ENCODE results near the gene CARM1. TPM values are rescaled to one million over a fixed set of nuclear protein-coding genes. Genes with fewer than 3 reads are reported as not detected.

Gene CARM1
- total and polyA plus RNA-seq, 2 donors (not counting 3 experiments of a cell fraction or from before 2014, with no cell fraction given) = 65.6 to 70.8 TPM

- ChIA-PET POLR2A (interaction anchor here (0.6 to 0.7 kb wide), 2 partner anchors 21 to 28 kb away, joined by 3 read pairs; no protein-coding TSS in a partner anchor), CTCF (interaction anchor here (0.6 to 4.7 kb wide), 3 partner anchors 10 to 26 kb away, joined by 3 to 35 read pairs (median 5); no protein-coding TSS in a partner anchor)
- no peaks in the 10 kb centered on the region for H3K36me3 ChIP-seq (ENCODE audit: control insufficient read depth in 2 of 2, extremely low read depth in 1 of 2, insufficient read depth in 2 of 2, low read length in 2 of 2)
- BruUV-seq (replicated peaks) = no TSS peak
- no peak for DNase-seq (ENCODE audit: low read depth, low spot score)
- no peaks in the 10 kb centered on the region for H3K27me3 ChIP-seq (ENCODE audit: control insufficient read depth in 2 of 2, insufficient read depth in 2 of 2, low read length in 2 of 2)
- no peak overlapping the region for H3K27ac ChIP-seq (ENCODE audit: insufficient read depth, low read depth, low read length)
- intact Hi-C loops (cut with micrococcal nuclease) (no loop called here), dilution Hi-C loops (cut with MboI; ENCODE audit: extremely low pct_ligation_motif_present, low sequenced_read_pairs) (no loop called here)
- no peaks in the 10 kb centered on the region for H3K9me1 ChIP-seq (replicated peaks; ENCODE audit: control insufficient read depth, extremely low read depth, insufficient read depth, low read length)
- peaks cover 6% of the 10 kb centered on the region for H4K20me1 ChIP-seq (replicated peaks; ENCODE audit: control insufficient read depth, extremely low read depth, insufficient read depth, low read length)
- H3K9me3 ChIP-seq (replicated peaks; ENCODE audit: control insufficient read depth, insufficient read depth, low read length) = no peaks in the 10 kb centered on the region
- H3K79me2 ChIP-seq (ENCODE audit: control insufficient read depth, insufficient read depth, low read length) = peaks cover 66% of the 10 kb centered on the region
- FAIRE-seq = no peak
- H3K9ac ChIP-seq (replicated peaks; ENCODE audit: extremely low read depth, insufficient read depth, low read length) = no peak overlapping the region
- no peak overlapping the region for H3K4me2 ChIP-seq (ENCODE audit: insufficient read depth, low read length)
- TF ChIP-seq MYC (IDR thresholded peaks at IDR 0.05; ENCODE audit: low read depth, low read length) = no peak
- H2AFZ ChIP-seq (ENCODE audit: low read depth, low read length) = no peak overlapping the region
- H3K4me1 ChIP-seq (ENCODE audit: control insufficient read depth, extremely low read depth, insufficient read depth, low read length) = peaks cover 9% of the 10 kb centered on the region
- H3K4me3 ChIP-seq (replicated peaks in 1 of 3; ENCODE audit: insufficient read depth in 1 of 3, low read depth in 1 of 3, low read length in 3 of 3) = no peak overlapping the region
These were observed 91.5 kb downstream of the CARM1 start for GRCh38 chr19:10962863-10963262.

- Histone ChIP-seq H3K79me2 (ENCODE audit: control insufficient read depth, insufficient read depth, low read length) (peaks cover 76% of the 10 kb centered on the region), H3K36me3 (ENCODE audit: control insufficient read depth in 2 of 2, extremely low read depth in 1 of 2, insufficient read depth in 2 of 2, low read length in 2 of 2) (no peaks in the 10 kb centered on the region), H3K4me1 (ENCODE audit: control insufficient read depth, extremely low read depth, insufficient read depth, low read length) (peaks cover 9% of the 10 kb centered on the region), H2AFZ (ENCODE audit: low read depth, low read length) (no peak overlapping the region), H3K4me2 (ENCODE audit: insufficient read depth, low read length) (no peak overlapping the region), H3K9ac (replicated peaks; ENCODE audit: extremely low read depth, insufficient read depth, low read length) (no peak overlapping the region), H3K9me3 (replicated peaks; ENCODE audit: control insufficient read depth, insufficient read depth, low read length) (no peaks in the 10 kb centered on the region), H3K9me1 (replicated peaks; ENCODE audit: control insufficient read depth, extremely low read depth, insufficient read depth, low read length) (no peaks in the 10 kb centered on the region), H4K20me1 (replicated peaks; ENCODE audit: control insufficient read depth, extremely low read depth, insufficient read depth, low read length) (peaks cover 6% of the 10 kb centered on the region), H3K27ac (ENCODE audit: insufficient read depth, low read depth, low read length) (no peak overlapping the region), H3K27me3 (ENCODE audit: control insufficient read depth in 2 of 2, insufficient read depth in 2 of 2, low read length in 2 of 2) (no peaks in the 10 kb centered on the region), H3K4me3 (replicated peaks in 1 of 3; ENCODE audit: insufficient read depth in 1 of 3, low read depth in 1 of 3, low read length in 3 of 3) (no peak overlapping the region)
- CTCF ChIA-PET = interaction anchor here (4.7 kb wide), 1 partner anchor 23 kb away, joined by 35 read pairs; no protein-coding TSS in a partner anchor
- BruUV-seq (replicated peaks) = no TSS peak
- dilution Hi-C loops (cut with MboI; ENCODE audit: extremely low pct_ligation_motif_present, low sequenced_read_pairs) (no loop called here), intact Hi-C loops (cut with micrococcal nuclease) (no loop called here)
- POLR2A ChIA-PET = interaction anchor here (0.6 kb wide), 2 partner anchors 22 to 31 kb away, joined by 3 read pairs; no protein-coding TSS in a partner anchor
- DNase-seq (ENCODE audit: low read depth, low spot score) = no peak
- no peak for TF ChIP-seq MYC (IDR thresholded peaks at IDR 0.05; ENCODE audit: low read depth, low read length)
- TF ChIP-seq EZH2 (IDR thresholded peaks at IDR 0.05; ENCODE audit: borderline replicate concordance, low read depth, low read length, severe bottlenecking) = no peak
- TF ChIP-seq MAX (IDR thresholded peaks at IDR 0.05; ENCODE audit: insufficient read depth, insufficient read length) = no peak
- no peak for TF ChIP-seq JUN (IDR thresholded peaks at IDR 0.05; ENCODE audit: borderline replicate concordance, insufficient read depth, insufficient read length, low read depth)
- no peak for TF ChIP-seq POLR2AphosphoS5 (IDR thresholded peaks at IDR 0.05; ENCODE audit: insufficient read depth, low read depth, low read length)
- no peak for TF ChIP-seq GATA2 (IDR thresholded peaks at IDR 0.05; ENCODE audit: insufficient read depth, insufficient read length, low read depth, low read length)
- no peak for TF ChIP-seq POLR2A (IDR thresholded peaks at IDR 0.05; ENCODE audit: low read depth, low read length)
- no peak for TF ChIP-seq CTCF (IDR thresholded peaks at IDR 0.05; ENCODE audit: extremely low read depth in 1 of 2, insufficient read depth in 1 of 2, low read depth in 1 of 2, low read length in 2 of 2)
- no peak for TF ChIP-seq FOS (IDR thresholded peaks at IDR 0.05; ENCODE audit: borderline replicate concordance, insufficient read depth, low read length)
- FAIRE-seq = no peak
These were observed 92.5 kb downstream of the CARM1 start for GRCh38 chr19:10963865-10964264.
